Stimulated activated CD8-positive, alpha-beta memory T cell treated with anti-CD3 and anti-CD28 coated beads, Interleukin-12 subunit alpha, Interleukin-12 subunit beta, amount 100 ng/mL, for 24 hours (primary cell): ENCODE results near the gene KPNB1.

ENCODE experiments used
- DNase-seq: peaks from one replicate; pipeline ENCODE4 v3.0.0-alpha.2; 2020; ENCODE audit errors: extremely low read depth

KPNB1 gene

DNA sequence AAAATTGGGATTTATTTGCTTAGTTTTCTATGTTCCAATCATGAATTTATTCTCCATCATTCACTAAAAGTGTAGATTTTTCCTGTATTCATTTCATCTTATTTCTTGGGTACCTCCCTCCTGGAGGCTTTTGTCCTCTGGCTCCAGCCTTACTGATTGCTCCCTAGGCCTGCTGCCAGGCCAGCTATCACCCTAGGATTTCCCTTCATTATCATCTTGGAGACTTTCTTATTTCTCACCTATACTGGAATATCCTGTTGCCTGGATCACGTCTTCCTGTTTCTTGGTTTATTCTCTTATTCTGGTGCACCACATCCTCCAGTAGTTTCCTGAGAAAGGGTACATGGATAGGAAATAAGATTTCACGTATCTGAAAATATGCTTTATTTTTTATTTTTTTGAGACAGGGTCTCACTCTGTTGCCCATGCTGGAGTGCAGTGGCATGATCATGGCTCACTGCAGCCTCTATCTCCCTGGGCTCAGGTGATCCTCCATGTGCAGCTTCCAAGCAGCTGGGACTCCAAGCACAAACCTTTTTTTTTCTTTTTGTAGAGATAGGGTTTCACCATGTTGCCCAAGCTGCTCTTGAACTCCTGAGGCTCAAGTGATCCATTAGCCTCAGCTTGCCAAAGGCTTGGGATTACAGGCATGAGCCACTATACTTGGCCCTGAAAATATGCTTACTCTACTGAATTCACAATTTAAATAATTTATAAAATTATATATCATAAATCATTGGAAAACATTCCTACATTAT is 13.3 kb upstream of the KPNB1 start:
- DNase-seq = no peak

DNA sequence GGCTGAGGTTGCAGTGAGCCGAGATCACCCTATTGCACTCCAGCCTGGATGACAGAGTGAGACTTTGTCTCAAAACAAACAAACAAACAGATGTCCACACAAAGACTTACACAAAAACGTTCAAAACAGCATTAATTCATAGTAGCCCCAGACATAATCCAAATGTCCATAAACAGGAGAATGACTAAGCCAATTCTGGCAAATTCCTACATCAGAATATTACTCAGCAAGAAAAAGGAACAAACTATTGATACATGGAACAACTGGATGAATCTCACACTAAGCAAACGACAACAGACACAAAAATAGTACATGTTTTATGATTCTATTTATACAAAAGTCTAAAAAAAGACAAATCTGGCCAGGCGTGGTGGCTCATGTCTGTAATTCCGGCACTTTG is 10.8 kb upstream of the KPNB1 start:
- DNase-seq = no peak

DNA sequence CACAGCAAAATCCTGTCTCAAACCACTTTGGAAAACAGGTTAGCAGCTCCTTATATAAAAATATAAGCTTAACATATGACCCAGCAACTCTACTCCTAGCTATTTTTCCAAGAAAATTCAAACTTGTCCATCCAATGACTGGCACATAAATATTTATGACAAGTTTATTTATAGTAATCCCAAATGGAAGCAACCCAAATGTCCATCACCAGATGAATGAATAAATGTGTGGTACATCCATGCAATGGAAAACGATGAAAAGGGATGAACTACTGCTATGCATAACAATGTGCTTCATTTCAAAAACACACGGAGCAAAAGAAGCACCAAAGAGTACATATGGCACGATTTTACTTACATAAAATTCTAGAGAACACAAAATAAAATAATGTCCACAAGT is 9.6 kb upstream of the KPNB1 start:
- no peak for DNase-seq

DNA sequence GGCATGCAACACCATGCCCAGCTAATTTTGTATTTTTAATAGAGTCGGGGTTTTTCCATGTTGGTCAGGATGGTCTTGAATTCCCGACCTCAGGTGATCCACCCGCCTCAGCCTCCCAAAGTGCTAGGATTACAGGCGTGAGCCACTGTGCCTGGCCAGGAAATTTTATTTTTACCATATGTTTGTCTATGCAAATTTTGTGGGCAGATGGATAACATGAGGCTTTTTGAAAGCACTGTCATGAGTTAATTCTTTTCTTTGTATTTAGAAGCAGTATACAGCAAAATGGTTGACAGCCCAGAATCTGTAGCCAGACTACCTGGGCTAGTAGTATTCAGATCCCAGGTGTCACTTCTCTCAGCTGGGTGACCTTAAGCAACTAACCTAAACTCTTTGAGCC is 8.5 kb upstream of the KPNB1 start:
- DNase-seq = no peak

DNA sequence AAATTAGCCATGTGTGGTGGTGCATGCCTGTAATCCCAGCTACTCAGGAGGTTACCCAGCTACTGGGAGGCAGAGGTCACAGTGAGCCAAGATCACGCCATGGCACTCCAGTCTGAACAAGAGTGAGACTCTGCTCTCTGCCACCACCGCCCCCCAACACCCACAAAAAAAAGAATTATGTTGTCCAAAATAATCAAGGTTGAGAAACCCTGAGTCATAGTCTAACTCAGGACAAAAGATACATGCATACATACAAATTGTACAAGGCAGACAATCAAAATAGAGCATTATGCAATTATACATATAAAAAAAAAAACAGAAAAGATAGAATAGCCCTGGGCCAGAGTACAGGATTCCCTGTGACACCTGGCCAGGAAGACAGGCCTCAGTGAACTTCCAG is 6.6 kb upstream of the KPNB1 start:
- DNase-seq = no peak

GRCh38 chr17:47644324-47644723 is 5.4 kb upstream of the KPNB1 start:
- no peak for DNase-seq

DNA sequence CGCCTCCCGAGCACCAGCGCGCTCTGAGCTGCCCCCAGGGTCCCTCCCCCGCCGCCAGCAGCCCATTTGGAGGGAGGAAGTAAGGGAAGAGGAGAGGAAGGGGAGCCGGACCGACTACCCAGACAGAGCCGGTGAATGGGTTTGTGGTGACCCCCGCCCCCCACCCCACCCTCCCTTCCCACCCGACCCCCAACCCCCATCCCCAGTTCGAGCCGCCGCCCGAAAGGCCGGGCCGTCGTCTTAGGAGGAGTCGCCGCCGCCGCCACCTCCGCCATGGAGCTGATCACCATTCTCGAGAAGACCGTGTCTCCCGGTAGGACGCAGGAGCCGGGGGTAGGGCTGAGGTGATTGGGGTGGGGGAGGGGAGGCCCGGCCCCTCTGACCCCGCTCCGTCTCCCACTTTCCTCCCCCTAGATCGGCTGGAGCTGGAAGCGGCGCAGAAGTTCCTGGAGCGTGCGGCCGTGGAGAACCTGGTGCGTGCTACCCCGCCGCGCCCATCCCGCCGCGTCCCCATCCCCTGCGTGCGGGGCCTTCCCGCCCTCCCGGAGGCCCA is 329 bp downstream of the KPNB1 start:
- no peak for DNase-seq

DNA sequence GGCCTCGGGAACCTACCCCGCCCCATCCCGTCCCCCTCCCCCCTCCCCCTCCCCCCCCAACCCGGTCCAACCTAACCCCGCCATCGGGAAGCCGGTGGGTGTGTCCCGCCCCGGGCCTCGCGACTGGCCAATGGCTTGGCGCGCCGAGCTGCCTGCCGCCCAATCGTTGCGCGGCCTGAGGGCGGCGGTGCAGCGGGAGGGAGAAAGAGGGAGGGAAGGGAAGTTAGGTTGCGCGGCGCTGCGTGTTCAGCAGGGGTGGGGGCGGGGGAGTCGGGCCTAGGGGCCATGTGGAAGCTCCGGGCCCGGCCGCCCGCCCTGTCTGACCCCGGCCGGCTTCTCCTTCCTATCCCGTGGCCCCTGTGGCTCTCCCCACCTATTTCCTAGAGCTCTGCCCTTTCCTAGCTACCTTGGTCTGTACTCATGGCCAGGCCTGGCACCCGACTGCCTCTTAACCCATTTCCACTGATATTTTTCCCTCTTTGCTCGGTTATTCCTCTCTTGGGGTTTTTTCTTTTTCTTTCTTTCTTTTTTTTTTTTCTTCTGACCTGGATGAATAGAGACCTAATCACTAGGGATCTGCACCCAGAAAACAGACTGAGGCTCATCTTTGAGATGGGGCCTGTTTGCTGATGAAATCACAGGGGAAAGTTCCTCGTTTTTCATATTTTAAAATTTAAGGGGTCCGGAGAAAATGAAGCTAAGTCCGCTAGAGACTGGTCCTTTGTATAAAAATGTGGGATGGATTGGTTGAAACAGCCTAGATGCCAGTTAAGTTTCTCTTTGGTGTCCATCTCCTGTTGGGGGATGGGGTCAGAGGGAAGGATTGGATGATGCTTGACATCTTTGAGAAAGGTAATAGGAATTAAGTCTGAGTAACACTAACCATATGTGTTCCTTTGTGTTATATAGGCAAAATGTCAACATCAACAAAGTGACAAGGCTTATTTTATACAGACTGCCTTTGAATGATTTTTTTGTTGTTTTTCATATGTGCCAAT is 1.1 kb downstream of the KPNB1 start:
- peak; percentile 93 for DNase-seq

DNA sequence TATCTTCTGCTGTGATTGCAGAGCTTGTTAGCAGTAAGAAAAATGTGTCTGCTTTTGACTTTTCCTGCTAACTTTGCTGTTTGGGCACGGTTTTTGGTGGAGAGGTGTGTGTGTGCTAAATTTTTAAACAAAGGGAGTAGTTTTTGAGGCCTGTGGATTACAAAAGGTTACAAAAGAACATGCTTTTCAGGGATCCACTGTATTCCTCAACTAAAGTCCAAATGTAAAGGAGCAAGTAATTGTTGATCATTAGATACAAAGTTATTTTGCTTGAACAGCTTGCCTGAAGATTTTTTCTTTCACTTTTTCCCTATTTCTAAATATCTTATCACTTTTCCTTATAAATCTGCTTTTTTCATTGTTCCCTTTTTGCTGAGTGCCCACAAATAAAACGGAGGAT is 2.0 kb downstream of the KPNB1 start:
- no peak for DNase-seq

GRCh38 chr17:47652570-47652969 is 2.9 kb downstream of the KPNB1 start:
- no peak for DNase-seq

- no peak for DNase-seq
Measured at GRCh38 chr17:47653442-47653841, 3.7 kb downstream of the KPNB1 start.

DNA sequence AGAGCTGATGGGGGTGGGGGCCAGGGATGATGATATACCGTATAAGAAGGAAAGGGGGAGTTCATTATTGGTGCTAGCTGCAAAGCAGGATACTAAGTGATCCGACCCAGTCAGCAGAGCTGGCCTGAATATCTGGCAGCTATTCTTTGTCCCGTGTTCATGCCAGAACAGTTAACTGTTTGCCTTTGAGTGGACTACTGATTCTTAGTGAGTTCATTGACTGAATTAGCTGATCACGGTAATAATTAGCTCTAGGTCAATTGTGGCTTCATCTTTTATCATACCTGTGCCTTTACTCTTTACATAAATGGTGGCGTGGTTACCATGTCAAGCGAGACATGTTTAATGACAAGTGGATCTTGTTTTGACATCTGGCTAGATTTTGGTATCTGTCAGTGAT is 5.3 kb downstream of the KPNB1 start:
- no peak for DNase-seq

DNA sequence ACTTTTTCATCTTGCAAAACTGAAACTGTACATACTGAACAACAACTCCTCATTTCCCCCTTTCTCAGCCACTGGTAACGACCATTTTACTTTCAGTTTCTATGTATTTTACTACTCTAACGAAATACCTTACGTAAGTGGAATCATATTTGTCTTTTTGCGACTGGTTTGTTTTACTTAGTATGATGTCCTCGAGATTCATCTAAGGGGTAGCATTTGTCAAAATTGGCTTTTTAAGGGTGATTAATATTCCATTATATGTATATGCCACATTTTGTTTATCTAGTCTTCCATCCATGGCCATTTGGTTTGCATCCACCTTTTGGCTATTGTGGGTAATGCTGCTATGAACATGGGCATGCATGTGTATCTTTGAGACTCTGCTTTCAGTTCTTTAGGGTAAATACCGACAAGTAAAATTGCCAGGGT is 10.4 kb downstream of the KPNB1 start:
- DNase-seq = no peak

GRCh38 chr17:47663912-47664623 is 14.3 kb downstream of the KPNB1 start:
- DNase-seq = no peak

GRCh38 chr17:47664624-47664941 is 14.9 kb downstream of the KPNB1 start:
- DNase-seq = no peak

DNA sequence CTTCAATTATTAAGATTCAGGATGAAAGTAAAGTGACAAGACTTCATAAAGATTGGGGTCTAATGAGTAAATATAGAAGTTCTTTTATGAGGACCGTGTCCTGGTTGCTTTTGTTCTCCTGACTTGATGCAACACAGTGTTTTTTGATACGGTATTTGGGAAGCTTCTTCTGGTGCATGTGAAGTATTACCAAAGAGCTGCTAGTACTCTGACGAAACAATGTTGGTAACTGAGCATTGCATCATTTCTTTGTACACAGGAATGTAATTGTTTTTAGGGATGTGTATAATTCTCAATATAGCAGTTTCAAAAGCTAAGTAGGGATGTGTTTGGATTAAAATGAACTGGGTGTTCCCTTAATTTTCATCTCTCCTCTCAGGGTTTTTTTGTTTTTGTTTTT is 15.9 kb downstream of the KPNB1 start:
- no peak for DNase-seq

- DNase-seq = no peak
Measured at GRCh38 chr17:47669081-47669480, 19.4 kb downstream of the KPNB1 start.

GRCh38 chr17:47670064-47670463 is 20.3 kb downstream of the KPNB1 start:
- no peak for DNase-seq

DNA sequence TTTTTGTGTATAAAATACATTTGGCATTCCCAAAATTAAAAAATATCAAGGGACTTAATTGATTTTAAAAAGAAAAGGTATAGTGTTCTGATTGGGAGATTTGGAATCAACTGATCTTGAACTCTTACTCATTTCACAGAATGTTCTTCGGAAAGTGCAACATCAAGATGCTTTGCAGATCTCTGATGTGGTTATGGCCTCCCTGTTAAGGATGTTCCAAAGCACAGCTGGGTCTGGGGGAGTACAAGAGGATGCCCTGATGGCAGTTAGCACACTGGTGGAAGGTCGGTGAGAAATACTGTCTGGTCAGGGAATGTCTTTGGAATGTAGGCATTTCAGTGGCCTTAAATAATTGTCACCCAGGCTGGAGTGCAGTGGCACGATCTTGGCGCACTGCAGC is 24.8 kb downstream of the KPNB1 start:
- no peak for DNase-seq

- no peak for DNase-seq
Measured at GRCh38 chr17:47675380-47676198, 25.9 kb downstream of the KPNB1 start.

- no peak for DNase-seq
Measured at GRCh38 chr17:47676199-47676472, 26.4 kb downstream of the KPNB1 start.
